CD4-positive, alpha-beta T cell treated with Interleukin-2 at 100 ng/mL for 4 hours (primary cell): Measurements from ENCODE around the gene NPAS3.

Source experiments
- DNase-seq: peaks from one replicate; pipeline ENCODE4 v3.0.0-alpha.2; 2020; ENCODE audit warnings: low spot score

The NPAS3 gene

GRCh38 chr14:33381717-33382116 lies 443.0 kb downstream of the NPAS3 start:
- no peak for DNase-seq

- DNase-seq = no peak
These were observed 447.5 kb downstream of the NPAS3 start for GRCh38 chr14:33386140-33386539.

GRCh38 chr14:33386781-33387180 lies 448.1 kb downstream of the NPAS3 start:
- no peak for DNase-seq

GRCh38 chr14:33390335-33390734 lies 451.7 kb downstream of the NPAS3 start:
- DNase-seq = no peak

GRCh38 chr14:33393231-33393894 lies 454.7 kb downstream of the NPAS3 start:
- DNase-seq = no peak

GRCh38 chr14:33393895-33394368 lies 455.3 kb downstream of the NPAS3 start:
- no peak for DNase-seq

- DNase-seq = no peak
These were observed 462.6 kb downstream of the NPAS3 start for GRCh38 chr14:33401311-33401710.

GRCh38 chr14:33402604-33403003 lies 463.9 kb downstream of the NPAS3 start:
- DNase-seq = no peak

GRCh38 chr14:33404054-33404453 lies 465.4 kb downstream of the NPAS3 start:
- DNase-seq = no peak

- DNase-seq = no peak
These were observed 466.4 kb downstream of the NPAS3 start for GRCh38 chr14:33404964-33405574.

- DNase-seq = no peak
These were observed 468.1 kb downstream of the NPAS3 start for GRCh38 chr14:33406766-33407165.

- DNase-seq = no peak
These were observed 469.6 kb downstream of the NPAS3 start for GRCh38 chr14:33408291-33408690.

- no peak for DNase-seq
These were observed 473.8 kb downstream of the NPAS3 start for GRCh38 chr14:33412450-33412849.

GRCh38 chr14:33413381-33413780 lies 474.7 kb downstream of the NPAS3 start:
- no peak for DNase-seq

- no peak for DNase-seq
These were observed 475.4 kb downstream of the NPAS3 start for GRCh38 chr14:33414041-33414440.

- DNase-seq = no peak
These were observed 481.5 kb downstream of the NPAS3 start for GRCh38 chr14:33420051-33420627.

GRCh38 chr14:33430414-33431035 lies 491.8 kb downstream of the NPAS3 start:
- DNase-seq = no peak

GRCh38 chr14:33432407-33433023 lies 493.8 kb downstream of the NPAS3 start:
- no peak for DNase-seq

- DNase-seq = no peak
These were observed 494.7 kb downstream of the NPAS3 start for GRCh38 chr14:33433396-33433795.

- no peak for DNase-seq
These were observed 497.4 kb downstream of the NPAS3 start for GRCh38 chr14:33435911-33436689.

- no peak for DNase-seq
These were observed 503.0 kb downstream of the NPAS3 start for GRCh38 chr14:33441633-33442032.

- no peak for DNase-seq
These were observed 505.5 kb downstream of the NPAS3 start for GRCh38 chr14:33444136-33444535.
